H1 (cell line): ENCODE results near the gene IDH2. TPM values are rescaled to one million over a fixed set of nuclear protein-coding genes. Genes with fewer than 3 reads are reported as not detected.
"Not testable (repeated sequence)": the region's sequence is repeated elsewhere in the genome, so short reads cannot be mapped to it uniquely, and the experiment has no call there.

Experiments used
- CTCF ChIA-PET: fragments of 300-600 bp; sonication (Branson Sonifier 250); formaldehyde crosslinking; loops from one replicate; lab custom pipeline; 2021; ENCODE audit not compliant: partially characterized antibody; lab: Charles Lee
- POLR2A ChIA-PET: fragments of 300-600 bp; sonication (Branson Sonifier 250); formaldehyde crosslinking; loops from one replicate; lab custom pipeline; 2021; ENCODE audit warnings: inconsistent platforms; ENCODE audit not compliant: partially characterized antibody; lab: Charles Lee
- DNase-seq, 2 experiments: peaks; one replicate each; pipeline versions ENCODE4 v3.0.0 to v3.0.0-alpha.2; 2010 to 2022; ENCODE audit warnings: low spot score in 2 of 2, low read depth in 1 of 2, mixed read lengths in 1 of 2
- FAIRE-seq: peaks from 2 replicates; lab custom pipeline; 2011; peaks lifted over from hg19 to GRCh38; lab: Jason Lieb, UNC
- H2AFZ ChIP-seq: 2 replicates; pipeline ENCODE4 v1.8.1; 2012; ENCODE audit warnings: low read length, inconsistent platforms
- H2AK5ac ChIP-seq: 2 replicates; pipeline ENCODE4 v1.6.1; 2013; ENCODE audit warnings: low read depth, low read length
- H2BK120ac ChIP-seq: replicated peaks from 2 replicates; pipeline ENCODE3; 2013; ENCODE audit warnings: low read depth, low read length, inconsistent platforms
- H2BK12ac ChIP-seq: 2 replicates; pipeline ENCODE4 v1.6.1; 2013; ENCODE audit warnings: low read depth, low read length
- H2BK15ac ChIP-seq: 2 replicates; pipeline ENCODE4 v1.6.1; 2013; ENCODE audit warnings: low read length
- H2BK20ac ChIP-seq: 2 replicates; pipeline ENCODE4 v1.6.1; 2013; ENCODE audit warnings: low read length
- H2BK5ac ChIP-seq: 2 replicates; pipeline ENCODE4 v1.6.1; 2013; ENCODE audit warnings: low read depth, low read length
- H3K14ac ChIP-seq: 2 replicates; pipeline ENCODE4 v1.6.1; 2013; ENCODE audit warnings: inconsistent platforms; ENCODE audit not compliant: insufficient read length
- H3K18ac ChIP-seq: 2 replicates; pipeline ENCODE4 v1.6.1; 2013; ENCODE audit warnings: low read length; ENCODE audit errors: extremely low read depth
- H3K23ac ChIP-seq: 2 replicates; pipeline ENCODE4 v1.6.1; 2013; ENCODE audit warnings: inconsistent platforms; ENCODE audit not compliant: insufficient read length
- H3K23me2 ChIP-seq: 2 replicates; pipeline ENCODE4 v1.6.1; 2013; ENCODE audit warnings: low read depth, low read length
- H3K27ac ChIP-seq: 2 replicates; pipeline ENCODE4 v1.6.1; 2011; ENCODE audit warnings: low read depth, low read length, inconsistent platforms
- H3K27me3 ChIP-seq, 4 experiments: replicated peaks in 1 of 4; 1 replicate in 1 of 4; 2 replicates in 3 of 4; pipeline versions ENCODE4 v1.6.1 to v1.8.1; 2011 to 2013; ENCODE audit warnings: low read length in 3 of 4, mild to moderate bottlenecking in 3 of 4, inconsistent platforms in 2 of 4, mixed read lengths in 2 of 4, moderate library complexity in 1 of 4; ENCODE audit not compliant: control insufficient read depth in 3 of 4, insufficient read depth in 3 of 4; ENCODE audit errors: extremely low read depth in 1 of 4
- H3K36me3 ChIP-seq, 4 experiments: 2 replicates each; pipeline versions ENCODE4 v1.6.1 to v1.8.1; 2011 to 2013; ENCODE audit warnings: mild to moderate bottlenecking in 4 of 4, low read length in 3 of 4, moderate library complexity in 2 of 4, control low read depth in 1 of 4, inconsistent platforms in 1 of 4; ENCODE audit not compliant: insufficient read depth in 4 of 4, control insufficient read depth in 2 of 4
- H3K4ac ChIP-seq: replicated peaks from 2 replicates; pipeline ENCODE3; 2013; ENCODE audit warnings: low read length, low read depth, mixed read lengths, inconsistent platforms; ENCODE audit not compliant: insufficient read length
- H3K4me1 ChIP-seq, 4 experiments: replicated peaks in 1 of 4; 1 replicate in 1 of 4; 2 replicates in 3 of 4; pipeline versions ENCODE4 v1.6.1 to v1.8.1; 2011 to 2013; ENCODE audit warnings: low read length in 3 of 4, inconsistent platforms in 2 of 4, mixed read lengths in 1 of 4; ENCODE audit not compliant: insufficient read depth in 4 of 4, control insufficient read depth in 3 of 4
- H3K4me2 ChIP-seq, 2 experiments: 2 replicates each; pipeline versions ENCODE4 v1.6.1 to v1.8.1; 2011 to 2013; ENCODE audit warnings: low read depth in 2 of 2, low read length in 2 of 2, control low read depth in 1 of 2, inconsistent platforms in 1 of 2, mild to moderate bottlenecking in 1 of 2; ENCODE audit not compliant: insufficient read depth in 1 of 2
- H3K4me3 ChIP-seq, 4 experiments: fragments of 200-600, 300-600 bp in 1 of 4; sonication (generic), shearing (Covaris generic), sonication (Bioruptor Twin) in 1 of 4; 2 replicates each; pipeline versions ENCODE4 v1.5.1 to v1.8.1; 2011 to 2016; ENCODE audit warnings: low read length in 4 of 4, low read depth in 3 of 4, control low read depth in 2 of 4, inconsistent platforms in 2 of 4, mild to moderate bottlenecking in 2 of 4, mixed read lengths in 1 of 4, moderate library complexity in 1 of 4; ENCODE audit not compliant: insufficient read depth in 2 of 4; ENCODE audit errors: extremely low read depth in 1 of 4
- H3K56ac ChIP-seq: replicated peaks from 2 replicates; pipeline ENCODE3; 2013; ENCODE audit warnings: low read depth, mild to moderate bottlenecking, mixed read lengths, low read length, inconsistent platforms; ENCODE audit not compliant: insufficient read length
- H3K79me1 ChIP-seq: 2 replicates; pipeline ENCODE4 v1.6.1; 2013; ENCODE audit warnings: low read depth, low read length, control low read depth
- H3K79me2 ChIP-seq, 2 experiments: 2 replicates each; pipeline versions ENCODE4 v1.6.1 to v1.8.1; 2012 to 2013; ENCODE audit warnings: low read length in 2 of 2, mild to moderate bottlenecking in 2 of 2, inconsistent platforms in 1 of 2; ENCODE audit not compliant: insufficient read depth in 2 of 2, control insufficient read depth in 1 of 2
- H3K9ac ChIP-seq, 4 experiments: replicated peaks in 1 of 4; 1 replicate in 1 of 4; 2 replicates in 3 of 4; pipeline versions ENCODE4 v1.6.1 to v1.8.1; 2011 to 2013; ENCODE audit warnings: low read depth in 3 of 4, low read length in 3 of 4, control low read depth in 2 of 4, mild to moderate bottlenecking in 2 of 4, moderate library complexity in 2 of 4, inconsistent platforms in 1 of 4; ENCODE audit errors: extremely low read depth in 1 of 4
- H3K9me3 ChIP-seq, 2 experiments: 2 replicates each; pipeline versions ENCODE4 v1.6.1 to v1.8.1; 2012 to 2013; ENCODE audit warnings: mild to moderate bottlenecking in 2 of 2, moderate library complexity in 2 of 2, control low read depth in 1 of 2, inconsistent platforms in 1 of 2, low read depth in 1 of 2, low read length in 1 of 2, mixed read lengths in 1 of 2; ENCODE audit not compliant: insufficient read depth in 2 of 2
- H4K20me1 ChIP-seq, 2 experiments: replicated peaks in 1 of 2; 2 replicates each; pipeline versions ENCODE3 to v1.8.1; 2011 to 2013; ENCODE audit warnings: inconsistent platforms in 2 of 2, low read length in 2 of 2, mild to moderate bottlenecking in 1 of 2; ENCODE audit not compliant: insufficient read depth in 2 of 2, control insufficient read depth in 1 of 2
- H4K5ac ChIP-seq: 2 replicates; pipeline ENCODE4 v1.6.1; 2013; ENCODE audit warnings: low read length, low read depth, mixed read lengths, inconsistent platforms; ENCODE audit not compliant: insufficient read length
- H4K8ac ChIP-seq: 2 replicates; pipeline ENCODE4 v1.8.0; 2013; ENCODE audit warnings: mild to moderate bottlenecking, moderate library complexity, low read length, inconsistent platforms; ENCODE audit not compliant: insufficient read depth; ENCODE audit errors: extremely low read depth
- H4K91ac ChIP-seq: replicated peaks from 2 replicates; pipeline ENCODE3; 2013; ENCODE audit warnings: low read length, mixed read lengths, inconsistent platforms; ENCODE audit not compliant: insufficient read length
- WGBS, 2 experiments: shearing (Covaris generic) in 1 of 2; methylation state at CpG; one replicate each; pipeline versions ENCODE4 v1.1.6 to v1.1.7; 2013 to 2015; ENCODE audit warnings: low lambda C conversion rate in 2 of 2, mixed read lengths in 2 of 2, inconsistent platforms in 1 of 2, low coverage in 1 of 2, missing lambda C conversion rate in 1 of 2; ENCODE audit not compliant: insufficient replicate concordance in 2 of 2, insufficient coverage in 1 of 2, insufficient read length in 1 of 2; ENCODE audit errors: extremely low coverage in 1 of 2, missing lambda C conversion rate in 1 of 2; 5-methylcytosine and 5-hydroxymethylcytosine counted together
- polyA plus RNA-seq, 7 experiments: library from polyadenylated mRNA; depleted of rRNA in 3 of 7; stranded (reverse) in 5 of 7; unstranded in 2 of 7; fragments of >200 nt in 5 of 7; fragments of 200-250 nt in 2 of 7; gene quantifications; 1 replicate in 5 of 7; 2 replicates in 1 of 7; 4 replicates in 1 of 7; pipeline versions ENCODE4 v1.2.1 to v1.2.3, GENCODE V29; 2011 to 2013; ENCODE audit warnings: missing spikeins in 2 of 7, mixed read lengths in 2 of 7
- total RNA-seq: library from RNA; stranded (reverse); fragmentation: NEBNext Ultra II Directional; extraction: Animal tissue kit (Norgen Biotek cat#: 25700); gene quantifications from 2 replicates; pipeline ENCODE4 v1.2.1, GENCODE V29; 2021

The IDH2 gene
- total and polyA plus RNA-seq, 2 of the 8 experiments (the other 6 are each of a cell fraction or from before 2014, with no cell fraction given), result 64.2 to 84.6 TPM

- H3K9me3 ChIP-seq, result not testable (repeated sequence)
Measured at GRCh38 chr15:90109163-90109751, 7.0 kb upstream of the IDH2 start.

GRCh38 chr15:90108038-90108437 is 5.8 kb upstream of the IDH2 start:
- H3K79me2 ChIP-seq, H3K4me3 ChIP-seq, H2AK5ac ChIP-seq, H2BK15ac ChIP-seq, H4K8ac ChIP-seq, H3K23me2 ChIP-seq, H3K27ac ChIP-seq, H3K4me2 ChIP-seq, H2BK12ac ChIP-seq, H3K14ac ChIP-seq, FAIRE-seq, DNase-seq, H3K56ac ChIP-seq, H3K36me3 ChIP-seq, POLR2A ChIA-PET, H3K23ac ChIP-seq, H3K4ac ChIP-seq, H3K79me1 ChIP-seq, H4K5ac ChIP-seq, H3K18ac ChIP-seq, H2BK120ac ChIP-seq, H4K20me1 ChIP-seq, H2BK5ac ChIP-seq, H3K9ac ChIP-seq, H4K91ac ChIP-seq, H3K4me1 ChIP-seq, H2AFZ ChIP-seq, H3K9me3 ChIP-seq, H2BK20ac ChIP-seq: not testable (repeated sequence)
- CTCF ChIA-PET, result interaction anchor here (0.7 to 2.0 kb wide), 3 partner anchors 59 to 305 kb away, joined by 3 to 4 read pairs (median 3); no protein-coding TSS in a partner anchor
- H3K27me3 ChIP-seq, result peaks cover 0 to 21% (median 13%) of the 10 kb centered on the region in 4 experiments; a peak in 6 of 7 replicates
- 83% methylated on average over 5 of the region's 5 CpGs; no CpG with 5 or more reads in 1 of the 2 experiments for WGBS, 2 experiments

More at GRCh38 chr15:90109163-90109751, 7.0 kb upstream of the IDH2 start:
- H3K56ac ChIP-seq, H4K20me1 ChIP-seq, H2AK5ac ChIP-seq, H3K27ac ChIP-seq, H2BK5ac ChIP-seq, H4K5ac ChIP-seq, H4K8ac ChIP-seq, H3K14ac ChIP-seq, H3K4me2 ChIP-seq, H3K79me2 ChIP-seq, H3K4me1 ChIP-seq, DNase-seq, H2BK12ac ChIP-seq, H3K79me1 ChIP-seq, H3K36me3 ChIP-seq, H2BK20ac ChIP-seq, H3K23me2 ChIP-seq, H2AFZ ChIP-seq, H2BK120ac ChIP-seq, H3K23ac ChIP-seq, FAIRE-seq, H3K18ac ChIP-seq, H3K4me3 ChIP-seq, H4K91ac ChIP-seq, POLR2A ChIA-PET, H3K4ac ChIP-seq, H2BK15ac ChIP-seq, H3K9ac ChIP-seq, H3K27me3 ChIP-seq: not testable (repeated sequence)
- CTCF ChIA-PET, result interaction anchor here (2.0 kb wide), 1 partner anchor 110 kb away, joined by 4 read pairs; no protein-coding TSS in a partner anchor
- WGBS, 2 experiments, result 64% methylated on average over 3 of the region's 3 CpGs; no CpG with 5 or more reads in 1 of the 2 experiments
